Mesothelial cell of epicardium (in vitro differentiated cells): ENCODE results near the gene CARHSP1. TPM values are rescaled to one million over a fixed set of nuclear protein-coding genes. Genes with fewer than 3 reads are reported as not detected.
"Not testable (repeated sequence)": the region's sequence is repeated elsewhere in the genome, so short reads cannot be mapped to it uniquely, and the experiment has no call there.

Experiments used
- DNase-seq, 2 experiments: peaks; one replicate each; pipeline ENCODE4 v3.0.0; 2021; ENCODE audit warnings: low spot score in 2 of 2; ENCODE audit not compliant: unreplicated experiment in 2 of 2
- H3K27ac Mint-ChIP-seq: 2 replicates; pipeline ENCODE4 v1.8.0; 2021; ENCODE audit warnings: mixed read lengths
- H3K27me3 Mint-ChIP-seq: 2 replicates; pipeline ENCODE4 v1.8.0; 2021; ENCODE audit warnings: low read depth, mixed read lengths
- H3K36me3 Mint-ChIP-seq: 2 replicates; pipeline ENCODE4 v1.8.0; 2021; ENCODE audit warnings: mixed read lengths
- H3K4me1 Mint-ChIP-seq: 2 replicates; pipeline ENCODE4 v1.8.0; 2021; ENCODE audit warnings: mixed read lengths
- H3K4me3 Mint-ChIP-seq: 2 replicates; pipeline ENCODE4 v1.8.0; 2021; ENCODE audit warnings: mild to moderate bottlenecking, moderate library complexity, mixed read lengths
- H3K9me3 Mint-ChIP-seq: 2 replicates; pipeline ENCODE4 v1.8.0; 2021; ENCODE audit warnings: mixed read lengths
- total RNA-seq: library from RNA; stranded (reverse); gene quantifications from 3 replicates; pipeline ENCODE4 v1.2.1, GENCODE V29; 2021
- TF ChIP-seq, protein P1 (sequence below): fragments of 200-600 bp; sonication (generic); IDR thresholded peaks from one replicate; pipeline ENCODE4 v1.5.0; 2021; ENCODE audit warnings: antibody characterized with exemption; ENCODE audit not compliant: unreplicated experiment

CARHSP1 gene
- total RNA-seq, 1 donor from 2014 or later: 80.3 TPM

DNA sequence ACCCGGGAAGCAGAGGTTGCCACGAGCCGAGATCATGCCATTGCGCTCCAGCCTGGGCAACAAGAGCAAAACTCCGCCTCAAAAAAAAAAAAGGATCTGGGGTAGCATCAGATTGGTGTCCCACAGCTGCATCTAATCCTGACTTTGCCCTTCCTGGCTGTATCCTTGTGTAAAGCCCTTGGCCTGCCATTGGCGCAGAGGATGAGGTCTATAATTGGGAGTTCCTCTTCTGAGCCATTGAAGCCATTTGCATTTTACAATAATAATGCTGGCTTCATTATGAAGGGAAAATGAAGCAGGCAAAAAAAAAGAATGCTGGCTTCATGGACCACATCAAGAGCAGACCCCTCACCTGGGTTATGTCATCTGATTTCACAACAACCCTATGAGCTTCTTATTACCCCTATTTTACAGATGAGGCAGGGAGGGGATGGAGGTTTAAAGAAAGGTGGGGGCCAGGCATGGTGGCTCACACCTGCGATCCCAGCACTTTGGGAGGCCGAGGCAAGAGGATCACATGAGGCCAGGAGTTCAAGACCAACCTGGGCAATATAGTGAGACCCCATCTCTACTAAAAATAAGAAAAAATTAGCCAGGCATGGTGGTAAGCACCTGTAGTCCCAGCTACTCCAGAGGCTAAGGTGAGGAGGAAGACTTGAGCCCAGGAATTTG, 12.2 kb upstream of the CARHSP1 start:
- Mint-ChIP-seq H3K27ac (no peak overlapping the region), H3K27me3 (no peaks in the 10 kb centered on the region), H3K4me3 (no peak overlapping the region), H3K36me3 (no peaks in the 10 kb centered on the region), H3K9me3 (no peaks in the 10 kb centered on the region), H3K4me1 (peaks cover 8% of the 10 kb centered on the region)
- no peak for DNase-seq
- TF ChIP-seq, protein P1, sequence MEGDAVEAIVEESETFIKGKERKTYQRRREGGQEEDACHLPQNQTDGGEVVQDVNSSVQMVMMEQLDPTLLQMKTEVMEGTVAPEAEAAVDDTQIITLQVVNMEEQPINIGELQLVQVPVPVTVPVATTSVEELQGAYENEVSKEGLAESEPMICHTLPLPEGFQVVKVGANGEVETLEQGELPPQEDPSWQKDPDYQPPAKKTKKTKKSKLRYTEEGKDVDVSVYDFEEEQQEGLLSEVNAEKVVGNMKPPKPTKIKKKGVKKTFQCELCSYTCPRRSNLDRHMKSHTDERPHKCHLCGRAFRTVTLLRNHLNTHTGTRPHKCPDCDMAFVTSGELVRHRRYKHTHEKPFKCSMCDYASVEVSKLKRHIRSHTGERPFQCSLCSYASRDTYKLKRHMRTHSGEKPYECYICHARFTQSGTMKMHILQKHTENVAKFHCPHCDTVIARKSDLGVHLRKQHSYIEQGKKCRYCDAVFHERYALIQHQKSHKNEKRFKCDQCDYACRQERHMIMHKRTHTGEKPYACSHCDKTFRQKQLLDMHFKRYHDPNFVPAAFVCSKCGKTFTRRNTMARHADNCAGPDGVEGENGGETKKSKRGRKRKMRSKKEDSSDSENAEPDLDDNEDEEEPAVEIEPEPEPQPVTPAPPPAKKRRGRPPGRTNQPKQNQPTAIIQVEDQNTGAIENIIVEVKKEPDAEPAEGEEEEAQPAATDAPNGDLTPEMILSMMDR: no peak

GRCh38 chr16:8878523-8878911, 9.7 kb upstream of the CARHSP1 start:
- no peaks in the 10 kb centered on the region for H3K27me3 Mint-ChIP-seq
- no peaks in the 10 kb centered on the region for H3K9me3 Mint-ChIP-seq
- no peak overlapping the region for H3K4me3 Mint-ChIP-seq
- TF ChIP-seq, protein P1: no peak
- peaks cover 8% of the 10 kb centered on the region for H3K4me1 Mint-ChIP-seq
- no peak for DNase-seq
- peak overlapping the region; percentile 80 for H3K27ac Mint-ChIP-seq
- no peaks in the 10 kb centered on the region for H3K36me3 Mint-ChIP-seq

DNA sequence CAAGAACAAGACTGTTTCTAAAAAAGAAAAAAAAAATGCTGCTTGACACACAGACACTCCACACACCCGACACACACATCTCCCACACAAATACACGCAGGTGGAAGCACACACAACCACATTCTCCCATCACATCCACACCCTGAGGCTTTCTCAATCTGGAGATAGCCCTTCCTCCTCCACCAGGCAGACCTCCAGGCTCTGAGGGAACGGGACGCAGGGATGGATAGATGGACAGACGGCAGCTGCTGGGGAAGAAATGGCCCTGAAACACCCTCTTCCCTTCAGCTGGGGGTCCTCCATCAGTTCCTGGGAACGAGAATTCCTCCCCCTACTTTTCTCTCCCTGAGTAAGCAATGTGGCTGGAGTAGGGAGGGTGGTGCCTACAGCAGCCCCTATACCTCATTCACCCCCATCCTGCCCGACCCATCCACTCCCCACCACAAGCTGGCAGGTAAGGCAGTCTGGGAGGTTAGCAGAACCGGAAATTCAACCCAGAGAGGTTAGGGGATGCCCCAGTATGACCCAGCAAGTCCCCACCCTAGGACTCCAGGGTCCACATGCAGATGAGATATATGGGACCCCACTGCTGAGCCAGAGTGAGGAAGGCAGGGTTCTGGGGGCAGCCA, 9.2 kb upstream of the CARHSP1 start:
- H3K36me3 Mint-ChIP-seq: no peaks in the 10 kb centered on the region
- no peak for DNase-seq
- H3K4me3 Mint-ChIP-seq: no peak overlapping the region
- no peak overlapping the region for H3K27ac Mint-ChIP-seq
- H3K4me1 Mint-ChIP-seq: peaks cover 8% of the 10 kb centered on the region
- H3K9me3 Mint-ChIP-seq: no peaks in the 10 kb centered on the region
- H3K27me3 Mint-ChIP-seq: no peaks in the 10 kb centered on the region
- TF ChIP-seq, protein P1: no peak

DNA sequence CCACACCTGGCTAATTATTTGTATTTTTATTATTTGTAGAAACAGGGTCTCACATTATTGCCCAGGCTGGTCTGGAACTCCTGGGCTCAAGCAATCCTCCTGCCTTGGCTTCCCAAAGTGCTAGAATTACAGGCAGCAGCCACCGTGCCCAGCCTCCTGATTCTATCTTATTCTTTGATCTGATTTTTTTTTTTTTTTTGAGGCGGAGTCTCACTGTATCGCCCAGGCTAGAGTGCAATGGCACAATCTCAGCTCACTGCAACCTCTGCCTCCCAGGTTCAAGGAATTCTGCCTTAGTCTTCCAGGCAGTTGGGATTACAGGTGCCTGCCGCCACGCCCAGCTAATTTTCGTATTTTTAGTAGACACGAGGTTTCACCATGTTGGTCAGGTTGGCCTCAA, 6.5 kb upstream of the CARHSP1 start:
- H3K27ac Mint-ChIP-seq, H3K9me3 Mint-ChIP-seq, DNase-seq, H3K4me3 Mint-ChIP-seq, H3K27me3 Mint-ChIP-seq, H3K4me1 Mint-ChIP-seq, H3K36me3 Mint-ChIP-seq: not testable (repeated sequence)

DNA sequence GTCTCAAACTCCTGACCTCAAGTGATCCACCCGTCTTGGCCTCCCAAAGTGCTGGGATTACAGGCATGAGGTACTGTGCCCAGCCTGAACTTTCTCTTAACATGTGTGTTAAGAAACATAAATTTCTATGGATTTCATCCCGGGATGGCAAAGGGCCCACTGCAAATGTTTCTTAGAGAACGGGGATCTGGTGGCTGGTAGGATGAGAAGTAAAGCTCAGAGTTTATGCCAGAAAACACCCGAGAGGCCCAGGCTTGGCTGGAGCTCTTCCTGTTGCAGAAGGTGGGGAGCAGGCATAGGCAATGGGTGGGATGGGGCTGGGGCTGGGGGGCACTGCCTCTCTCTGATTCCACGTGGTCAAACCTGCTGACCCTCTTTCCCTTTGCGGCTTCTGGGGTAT, 5.6 kb upstream of the CARHSP1 start:
- no peak for DNase-seq
- peaks cover 7% of the 10 kb centered on the region for H3K4me1 Mint-ChIP-seq
- no peaks in the 10 kb centered on the region for H3K9me3 Mint-ChIP-seq
- H3K27ac Mint-ChIP-seq: no peak overlapping the region
- TF ChIP-seq, protein P1: no peak
- no peak overlapping the region for H3K4me3 Mint-ChIP-seq
- no peaks in the 10 kb centered on the region for H3K36me3 Mint-ChIP-seq
- no peaks in the 10 kb centered on the region for H3K27me3 Mint-ChIP-seq

DNA sequence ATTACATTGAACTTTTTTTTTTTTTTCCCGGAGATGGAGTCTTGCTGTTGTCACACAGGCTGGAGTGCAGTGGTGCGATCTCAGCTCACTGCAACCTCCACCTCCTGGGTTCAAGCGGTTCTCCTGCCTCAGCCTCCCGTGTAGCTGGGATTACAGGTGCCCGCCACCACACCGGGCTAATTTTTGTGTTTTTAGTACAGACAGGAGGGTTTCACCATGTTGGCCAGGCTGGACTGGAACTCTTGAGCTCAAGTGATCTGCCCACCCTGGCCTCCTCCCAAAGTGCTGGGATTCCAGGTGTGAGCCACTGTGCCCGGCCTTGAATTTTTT, 5.0 kb upstream of the CARHSP1 start:
- DNase-seq, H3K27ac Mint-ChIP-seq, H3K9me3 Mint-ChIP-seq, H3K27me3 Mint-ChIP-seq, H3K36me3 Mint-ChIP-seq, H3K4me3 Mint-ChIP-seq: not testable (repeated sequence)
- H3K4me1 Mint-ChIP-seq: peaks cover 10% of the 10 kb centered on the region
